ENCODE results near the gene STXBP6. TPM values are rescaled to one million over a fixed set of nuclear protein-coding genes. Genes with fewer than 3 reads are reported as not detected.

Gene STXBP6
- total RNA-seq, 2 donors from 2014 or later, result 13.5 to 20.2 TPM

GRCh38 chr14:24897793-24898192, 152.2 kb downstream of the STXBP6 start:
- no peak for TF ChIP-seq CTCF (IDR thresholded peaks at IDR 0.05)
- no peaks in the 10 kb centered on the region for H3K36me3 ChIP-seq
- peaks cover 0 to 26% of the 10 kb centered on the region in 2 donors for H3K4me1 ChIP-seq
- DNase-seq (ENCODE audit: low spot score), result no peak
- H3K27ac ChIP-seq, result no peak overlapping the region
- no peaks in the 10 kb centered on the region for H3K9me3 ChIP-seq
- no peak overlapping the region for H3K4me3 ChIP-seq
- H3K27me3 ChIP-seq, result no peaks in the 10 kb centered on the region

- no peak overlapping the region for H3K4me3 ChIP-seq
Observed at GRCh38 chr14:24895622-24896021, 154.3 kb downstream of the STXBP6 start.

GRCh38 chr14:24895243-24895583, 154.7 kb downstream of the STXBP6 start:
- Histone ChIP-seq H3K36me3 (no peaks in the 10 kb centered on the region), H3K4me3 (no peak overlapping the region), H3K4me1 (peaks cover 0 to 15% of the 10 kb centered on the region in 2 donors), H3K9me3 (peaks cover 4 to 9% of the 10 kb centered on the region in 2 donors), H3K27me3 (no peaks in the 10 kb centered on the region), H3K27ac (peak overlapping the region in 1 of 2 donors; percentile 32)
- TF ChIP-seq CTCF (IDR thresholded peaks at IDR 0.05), result no peak
- DNase-seq (ENCODE audit: low spot score), result no peak

More at GRCh38 chr14:24895622-24896021, 154.3 kb downstream of the STXBP6 start:
- Histone ChIP-seq H3K36me3 (no peaks in the 10 kb centered on the region), H3K4me1 (peaks cover 0 to 19% of the 10 kb centered on the region in 2 donors), H3K27me3 (no peaks in the 10 kb centered on the region), H3K9me3 (peaks cover 4 to 6% of the 10 kb centered on the region in 2 donors), H3K27ac (no peak overlapping the region)
- no peak for TF ChIP-seq CTCF (IDR thresholded peaks at IDR 0.05)
- no peak for DNase-seq (ENCODE audit: low spot score)

- Histone ChIP-seq H3K9me3 (peaks cover 4 to 9% of the 10 kb centered on the region in 2 donors), H3K27ac (peak overlapping the region in 1 of 2 donors; percentile 32), H3K27me3 (no peaks in the 10 kb centered on the region), H3K4me1 (peaks cover 0 to 10% of the 10 kb centered on the region in 2 donors), H3K4me3 (no peak overlapping the region), H3K36me3 (no peaks in the 10 kb centered on the region)
- no peak for TF ChIP-seq CTCF (IDR thresholded peaks at IDR 0.05)
- DNase-seq (ENCODE audit: low spot score), result no peak
Observed at GRCh38 chr14:24894583-24895242, 155.2 kb downstream of the STXBP6 start.

- H3K27me3 ChIP-seq, result no peaks in the 10 kb centered on the region
- H3K9me3 ChIP-seq, result peaks cover 4 to 9% of the 10 kb centered on the region in 2 donors
- no peaks in the 10 kb centered on the region for H3K36me3 ChIP-seq
- H3K4me3 ChIP-seq, result no peak overlapping the region
- DNase-seq (ENCODE audit: low spot score), result no peak
- H3K4me1 ChIP-seq, result peaks cover 0 to 7% of the 10 kb centered on the region in 2 donors
- H3K27ac ChIP-seq, result no peak overlapping the region
- no peak for TF ChIP-seq CTCF (IDR thresholded peaks at IDR 0.05)
Observed at GRCh38 chr14:24892497-24893051, 157.4 kb downstream of the STXBP6 start.

Data from right atrium auricular region (tissue), 2 donors.